Prostate gland (tissue), 2 donors: Measurements from ENCODE around the gene POLH. TPM values are rescaled to one million over a fixed set of nuclear protein-coding genes. Genes with fewer than 3 reads are reported as not detected.
"Not testable (repeated sequence)": the region's sequence is repeated elsewhere in the genome, so short reads cannot be mapped to it uniquely, and the experiment has no call there.

Source experiments
- DNase-seq: peaks from one replicate; pipeline ENCODE4 v3.0.0-alpha.2; 2019; ENCODE audit warnings: low spot score
- H3K27ac ChIP-seq, 2 donors: fragments of 200-600 bp; sonication (generic); 2 replicates each; pipeline ENCODE4 v1.5.1; 2017 to 2019
- H3K27me3 ChIP-seq: fragments of 200-600 bp; sonication (generic); replicated peaks from 2 replicates; pipeline ENCODE4 v1.5.1; 2019; ENCODE audit not compliant: insufficient read depth
- H3K36me3 ChIP-seq, 2 donors: fragments of 200-600 bp; sonication (generic); 1 replicate in 1 of 2; 2 replicates in 1 of 2; pipeline versions ENCODE4 v1.5.1 to v1.8.1; 2017 to 2019
- H3K4me1 ChIP-seq: fragments of 200-600 bp; sonication (generic); replicated peaks from 2 replicates; pipeline ENCODE4 v1.5.1; 2019
- H3K4me3 ChIP-seq, 2 donors: fragments of 200-600 bp; sonication (generic); 2 replicates each; pipeline ENCODE4 v1.5.1; 2017 to 2019
- H3K9me3 ChIP-seq: fragments of 200-600 bp; sonication (generic); 2 replicates; pipeline ENCODE4 v1.5.1; 2017
- CTCF ChIP-seq, 4 experiments: fragments of 200-600 bp in 2 of 4; fragments of 450-650 bp in 2 of 4; sonication (generic) in 2 of 4; IDR thresholded peaks; 1 replicate in 3 of 4; 2 replicates in 1 of 4; pipeline ENCODE4 v1.5.1; 2016 to 2019; ENCODE audit warnings: antibody characterized with exemption in 4 of 4, mild to moderate bottlenecking in 2 of 4, moderate library complexity in 2 of 4
- POLR2A ChIP-seq: fragments of 450-650 bp; IDR thresholded peaks from one replicate; pipeline ENCODE4 v1.6.1; 2016; ENCODE audit warnings: antibody characterized with exemption, mild to moderate bottlenecking
- POLR2AphosphoS5 ChIP-seq: sonication (generic); formaldehyde crosslinking; IDR thresholded peaks from one replicate; pipeline ENCODE4 v1.6.1; 2017; ENCODE audit warnings: antibody characterized with exemption
- WGBS: methylation state at CpG from one replicate; pipeline ENCODE4 v1.1.5; 2018; 5-methylcytosine and 5-hydroxymethylcytosine counted together
- intact Hi-C: fragments of 100-400 bp; cut with DNase I; formaldehyde crosslinking; loops from one replicate; pipeline ENCODE4 v1.14.2; 2022
- total RNA-seq, 2 donors: library from RNA; depleted of rRNA; stranded (reverse); fragments of >200 nt; gene quantifications; one replicate each; pipeline ENCODE4 v1.1.0, GENCODE V29; 2016

Gene POLH
- total RNA-seq, 2 donors from 2014 or later = 9.2 to 11.8 TPM

GRCh38 chr6:43588194-43588593 is 12.2 kb downstream of the POLH start:
- DNase-seq = no peak
- H3K27ac ChIP-seq = no peak overlapping the region
- H3K27me3 ChIP-seq = no peaks in the 10 kb centered on the region
- H3K9me3 ChIP-seq = no peaks in the 10 kb centered on the region
- intact Hi-C loops = no loop called here
- over 99% methylated on average over 5 of the region's 5 CpGs for whole genome bisulfite sequencing
- no peaks in the 10 kb centered on the region for H3K4me1 ChIP-seq
- H3K36me3 ChIP-seq = peaks cover 3 to 8% of the 10 kb centered on the region in 2 donors
- TF ChIP-seq POLR2AphosphoS5 (no peak), POLR2A (no peak), CTCF (IDR thresholded peaks at IDR 0.05) (no peak)
- no peak overlapping the region for H3K4me3 ChIP-seq

- H3K4me3 ChIP-seq, H3K9me3 ChIP-seq, DNase-seq, H3K27ac ChIP-seq, H3K27me3 ChIP-seq, H3K4me1 ChIP-seq, H3K36me3 ChIP-seq, intact Hi-C loops: not testable (repeated sequence)
- 96% methylated on average over 1 of the region's 1 CpG for WGBS
Observed at GRCh38 chr6:43589564-43589963, 13.6 kb downstream of the POLH start.

- no peaks in the 10 kb centered on the region for H3K9me3 ChIP-seq
- WGBS = 79% methylated on average over 1 of the region's 1 CpG
- no peak overlapping the region for H3K4me3 ChIP-seq
- intact Hi-C loops = no loop called here
- TF ChIP-seq POLR2AphosphoS5 = no peak
- no peak for TF ChIP-seq CTCF (IDR thresholded peaks at IDR 0.05)
- TF ChIP-seq POLR2A = no peak
- H3K27me3 ChIP-seq = no peaks in the 10 kb centered on the region
- DNase-seq = no peak
- H3K27ac ChIP-seq = no peak overlapping the region
- H3K4me1 ChIP-seq = no peaks in the 10 kb centered on the region
- H3K36me3 ChIP-seq = no peaks in the 10 kb centered on the region
Observed at GRCh38 chr6:43593938-43594337, 18.0 kb downstream of the POLH start.

GRCh38 chr6:43600595-43600994 is 24.6 kb downstream of the POLH start:
- intact Hi-C loops = no loop called here
- 93% methylated on average over 2 of the region's 2 CpGs for WGBS
- no peak for DNase-seq

GRCh38 chr6:43604174-43604573 is 28.2 kb downstream of the POLH start:
- no peak overlapping the region for H3K27ac ChIP-seq
- WGBS = 78% methylated on average over 2 of the region's 2 CpGs
- intact Hi-C loops = no loop called here
- no peak overlapping the region for H3K4me3 ChIP-seq
- H3K4me1 ChIP-seq = no peaks in the 10 kb centered on the region
- H3K36me3 ChIP-seq = no peaks in the 10 kb centered on the region
- no peak for TF ChIP-seq CTCF (IDR thresholded peaks at IDR 0.05)
- TF ChIP-seq POLR2A = no peak
- TF ChIP-seq POLR2AphosphoS5 = no peak
- H3K27me3 ChIP-seq = no peaks in the 10 kb centered on the region
- DNase-seq = no peak
- no peaks in the 10 kb centered on the region for H3K9me3 ChIP-seq

More at GRCh38 chr6:43600595-43600994, 24.6 kb downstream of the POLH start:
- TF ChIP-seq POLR2A (no peak), POLR2AphosphoS5 (no peak), CTCF (IDR thresholded peaks at IDR 0.05) (no peak)
- Histone ChIP-seq H3K27ac (no peak overlapping the region), H3K36me3 (no peaks in the 10 kb centered on the region), H3K4me3 (no peak overlapping the region), H3K4me1 (no peaks in the 10 kb centered on the region), H3K9me3 (no peaks in the 10 kb centered on the region), H3K27me3 (no peaks in the 10 kb centered on the region)
